ENCODE results near the gene FOLR1. TPM values are rescaled to one million over a fixed set of nuclear protein-coding genes. Genes with fewer than 3 reads are reported as not detected.

FOLR1 gene
- total RNA-seq, 1 donor from 2014 or later: not detected

Other genes starting within 250 kb of the FOLR1 start
- gene IL18BP, start 193.2 kb upstream of the FOLR1 start, total RNA-seq: 1.5 and 1.8 TPM in 2 replicates
- gene NUMA1, start 111.6 kb upstream of the FOLR1 start, total RNA-seq: 101 and 119 TPM in 2 replicates
- gene LRRC51, start 111.3 kb upstream of the FOLR1 start, total RNA-seq: 3.2 and 4.2 TPM in 2 replicates
- 91.1 and 118 TPM in 2 replicates for gene LAMTOR1, start 88.8 kb upstream of the FOLR1 start, total RNA-seq
- not detected in 2 replicates for gene TOMT, start 86.2 kb upstream of the FOLR1 start, total RNA-seq
- 16.8 and 24.6 TPM in 2 replicates for gene ANAPC15, start 79.4 kb upstream of the FOLR1 start, total RNA-seq
- not detected in 2 replicates for gene FOLR3, start 56.4 kb upstream of the FOLR1 start, total RNA-seq
- gene FOLR2, start 24.7 kb downstream of the FOLR1 start, total RNA-seq: not detected in 2 replicates
- 31.3 and 41.0 TPM in 2 replicates for gene INPPL1, start 32.6 kb downstream of the FOLR1 start, total RNA-seq
- gene PHOX2A, start 52.0 kb downstream of the FOLR1 start, total RNA-seq: not detected in 2 replicates
- gene CLPB, start 242.4 kb downstream of the FOLR1 start, total RNA-seq: 30.5 and 30.6 TPM in 2 replicates